GM19025 (cell line): ENCODE data around the gene OR9Q1.
"Not testable (repeated sequence)": the region's sequence is repeated elsewhere in the genome, so short reads cannot be mapped to it uniquely, and the experiment has no call there.

ENCODE experiments used
- ATAC-seq: cut with Tn5 transposase; IDR thresholded peaks from one replicate; pipeline ENCODE4 v1.9.1; 2021; ENCODE audit warnings: mild to moderate bottlenecking, low read depth, moderate library complexity; ENCODE audit not compliant: unreplicated experiment

Gene OR9Q1

GRCh38 chr11:58023435-58023931 is at the start of gene OR9Q1:
Gene OR9Q1, plus strand, starts transcription at chr11:58023881. Its CDS starts 155,564 bp downstream, at chr11:58179445.
- ATAC-seq = no peak

- no peak for ATAC-seq
Observed at GRCh38 chr11:57974132-57974531, 49.5 kb upstream of the OR9Q1 start.

GRCh38 chr11:57974848-57975601 is 48.7 kb upstream of the OR9Q1 start:
- ATAC-seq = no peak

GRCh38 chr11:57977709-57978108 is 46.0 kb upstream of the OR9Q1 start:
- no peak for ATAC-seq

- no peak for ATAC-seq
Observed at GRCh38 chr11:57978686-57979531, 44.8 kb upstream of the OR9Q1 start.

GRCh38 chr11:57979532-57980079 is 44.1 kb upstream of the OR9Q1 start:
- no peak for ATAC-seq

- no peak for ATAC-seq
Observed at GRCh38 chr11:57980201-57980600, 43.5 kb upstream of the OR9Q1 start.

- no peak for ATAC-seq
Observed at GRCh38 chr11:57981536-57981935, 42.1 kb upstream of the OR9Q1 start.

GRCh38 chr11:57982776-57983175 is 40.9 kb upstream of the OR9Q1 start:
- no peak for ATAC-seq

- ATAC-seq = no peak
Observed at GRCh38 chr11:57983191-57983590, 40.5 kb upstream of the OR9Q1 start.

GRCh38 chr11:57999523-57999922 is 24.2 kb upstream of the OR9Q1 start:
- ATAC-seq = not testable (repeated sequence)

- ATAC-seq = not testable (repeated sequence)
Observed at GRCh38 chr11:58000021-58000420, 23.7 kb upstream of the OR9Q1 start.

GRCh38 chr11:58000699-58001098 is 23.0 kb upstream of the OR9Q1 start:
- no peak for ATAC-seq

- ATAC-seq = no peak
Observed at GRCh38 chr11:58003036-58003435, 20.6 kb upstream of the OR9Q1 start.

GRCh38 chr11:58003591-58003990 is 20.1 kb upstream of the OR9Q1 start:
- ATAC-seq = no peak

- ATAC-seq = no peak
Observed at GRCh38 chr11:58004664-58005063, 19.0 kb upstream of the OR9Q1 start.

- ATAC-seq = no peak
Observed at GRCh38 chr11:58006940-58007339, 16.7 kb upstream of the OR9Q1 start.

- ATAC-seq = no peak
Observed at GRCh38 chr11:58011771-58012170, 11.9 kb upstream of the OR9Q1 start.

- ATAC-seq = no peak
Observed at GRCh38 chr11:58024601-58025091, 965 bp downstream of the OR9Q1 start.

- no peak for ATAC-seq
Observed at GRCh38 chr11:58027341-58027740, 3.7 kb downstream of the OR9Q1 start.
